Mesendoderm (in vitro differentiated cells): ENCODE data around the gene TOMM5.

ENCODE experiments used
- DNase-seq: peaks from one replicate; pipeline ENCODE4 v3.0.0; 2013
- H2AK5ac ChIP-seq: 2 replicates; pipeline ENCODE4 v1.6.1; 2013; ENCODE audit warnings: low read length, inconsistent platforms
- H2BK120ac ChIP-seq: 2 replicates; pipeline ENCODE4 v1.6.1; 2013; ENCODE audit warnings: low read depth, mild to moderate bottlenecking, low read length, moderate library complexity, mixed read lengths
- H2BK15ac ChIP-seq: replicated peaks from 2 replicates; pipeline ENCODE4 v1.6.1; 2013; ENCODE audit warnings: low read depth, mild to moderate bottlenecking, moderate library complexity
- H2BK5ac ChIP-seq: 2 replicates; pipeline ENCODE4 v1.6.1; 2013; ENCODE audit warnings: low read length, inconsistent platforms
- H3K18ac ChIP-seq: 2 replicates; pipeline ENCODE4 v1.6.1; 2013; ENCODE audit warnings: mild to moderate bottlenecking, low read length, mixed read lengths
- H3K23ac ChIP-seq: one replicate; pipeline ENCODE4 v1.6.1; 2013; ENCODE audit warnings: low read length
- H3K27ac ChIP-seq: 2 replicates; pipeline ENCODE4 v1.5.1; 2013; ENCODE audit warnings: low read depth, mild to moderate bottlenecking, inconsistent platforms, low read length, moderate library complexity
- H3K27me3 ChIP-seq: 2 replicates; pipeline ENCODE4 v1.6.1; 2013; ENCODE audit warnings: low read length, control low read depth, mild to moderate bottlenecking, inconsistent platforms; ENCODE audit not compliant: insufficient read depth, poor library complexity
- H3K36me3 ChIP-seq: 2 replicates; pipeline ENCODE4 v1.6.1; 2013; ENCODE audit warnings: low read length, inconsistent platforms; ENCODE audit not compliant: control insufficient read depth, insufficient read depth
- H3K4ac ChIP-seq: one replicate; pipeline ENCODE4 v1.6.1; 2013; ENCODE audit warnings: low read depth, mild to moderate bottlenecking, low read length, moderate library complexity
- H3K4me1 ChIP-seq: 2 replicates; pipeline ENCODE4 v1.6.1; 2013; ENCODE audit warnings: low read depth, low read length, inconsistent platforms; ENCODE audit not compliant: control insufficient read depth
- H3K4me2 ChIP-seq: 2 replicates; pipeline ENCODE4 v1.6.1; 2013; ENCODE audit warnings: low read length
- H3K4me3 ChIP-seq: 2 replicates; pipeline ENCODE4 v1.5.1; 2013; ENCODE audit warnings: mild to moderate bottlenecking, low read length
- H3K56ac ChIP-seq: one replicate; pipeline ENCODE4 v1.6.1; 2013; ENCODE audit warnings: low read length
- H3K79me1 ChIP-seq: 2 replicates; pipeline ENCODE4 v1.6.1; 2013; ENCODE audit warnings: low read length, inconsistent platforms
- H3K79me2 ChIP-seq: 2 replicates; pipeline ENCODE4 v1.6.1; 2013; ENCODE audit warnings: mild to moderate bottlenecking, low read length; ENCODE audit not compliant: control insufficient read depth, insufficient read depth
- H3K9ac ChIP-seq: 2 replicates; pipeline ENCODE4 v1.6.1; 2013; ENCODE audit warnings: low read length, inconsistent platforms
- H4K5ac ChIP-seq: one replicate; pipeline ENCODE4 v1.6.1; 2013; ENCODE audit warnings: low read length
- H4K8ac ChIP-seq: one replicate; pipeline ENCODE4 v1.6.1; 2013; ENCODE audit warnings: low read depth, mild to moderate bottlenecking, control low read depth, low read length, moderate library complexity
- whole genome bisulfite sequencing: extraction: QIAGEN DNeasy Blood & Tissue Kit; methylation state at CpG from one replicate; pipeline ENCODE4 v1.1.7; 2013; ENCODE audit warnings: low lambda C conversion rate, missing lambda C conversion rate; ENCODE audit not compliant: insufficient coverage; ENCODE audit errors: extremely low coverage; 5-methylcytosine and 5-hydroxymethylcytosine counted together

The TOMM5 gene

DNA sequence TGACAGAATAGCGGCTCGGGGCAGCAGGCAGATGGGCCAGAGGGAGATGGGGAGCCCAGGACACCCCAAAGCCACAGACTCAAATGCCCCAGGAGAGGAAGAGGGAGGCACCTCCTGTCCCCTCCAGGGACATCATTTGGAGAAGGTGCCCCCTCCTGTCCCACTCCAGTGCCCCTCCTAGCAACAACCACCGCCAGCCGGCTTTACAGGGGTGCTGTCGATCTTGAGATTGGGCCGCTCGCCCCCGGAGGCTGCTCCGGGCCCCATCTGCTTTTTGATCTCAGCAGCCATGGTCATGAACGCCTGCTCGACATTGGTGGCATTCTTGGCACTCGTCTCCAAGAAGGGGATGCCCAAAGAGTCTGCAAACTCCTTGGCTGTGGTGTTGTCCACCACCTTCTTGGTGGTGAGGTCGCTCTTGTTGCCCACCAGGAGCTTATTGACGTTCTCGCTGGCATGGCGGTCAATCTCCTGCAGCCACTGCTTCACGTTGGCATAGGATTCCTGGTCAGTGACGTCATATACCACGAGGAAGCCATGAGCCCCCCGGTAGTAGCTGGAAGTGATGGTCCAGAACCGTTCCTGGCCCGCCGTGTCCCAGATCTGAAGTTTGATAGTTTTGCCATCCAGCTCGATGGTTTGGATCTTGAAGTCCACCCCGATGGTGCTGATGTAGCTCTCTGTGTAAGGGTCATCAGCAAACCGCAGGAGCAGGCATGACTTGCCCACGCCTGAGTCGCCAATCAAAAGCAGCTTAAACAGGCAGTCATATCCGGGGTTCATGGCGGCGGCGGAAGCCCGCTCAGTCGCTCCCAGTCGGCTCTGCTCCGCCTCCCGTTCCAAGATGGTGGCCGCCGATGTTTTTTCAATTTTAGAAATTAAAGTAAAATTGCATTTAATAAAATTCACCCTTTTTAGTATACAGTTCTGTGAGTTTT lies 44.4 kb upstream of the TOMM5 start:
- no peak overlapping the region for H3K4me3 ChIP-seq
- no peaks in the 10 kb centered on the region for H3K79me2 ChIP-seq
- no CpG with 5 or more reads among the region's 39 CpGs for WGBS
- no peak overlapping the region for H2BK120ac ChIP-seq
- no peak overlapping the region for H2BK15ac ChIP-seq
- no peaks in the 10 kb centered on the region for H3K79me1 ChIP-seq
- no peaks in the 10 kb centered on the region for H3K4me1 ChIP-seq
- no peak overlapping the region for H2BK5ac ChIP-seq
- no peak overlapping the region for H3K9ac ChIP-seq
- H3K56ac ChIP-seq, result no peak overlapping the region
- H2AK5ac ChIP-seq, result no peak overlapping the region
- H3K27me3 ChIP-seq, result no peaks in the 10 kb centered on the region
- no peak overlapping the region for H3K23ac ChIP-seq
- H3K4ac ChIP-seq, result no peak overlapping the region
- no peak overlapping the region for H4K8ac ChIP-seq
- H4K5ac ChIP-seq, result no peak overlapping the region
- no peak overlapping the region for H3K18ac ChIP-seq
- DNase-seq, result no peak
- no peaks in the 10 kb centered on the region for H3K36me3 ChIP-seq
- H3K27ac ChIP-seq, result no peak overlapping the region
- H3K4me2 ChIP-seq, result no peak overlapping the region

- no peak overlapping the region for H3K4me3 ChIP-seq
- no peak overlapping the region for H2AK5ac ChIP-seq
- no peak overlapping the region for H3K23ac ChIP-seq
- H4K5ac ChIP-seq, result no peak overlapping the region
- WGBS, result no CpG with 5 or more reads among the region's 16 CpGs
- no peak overlapping the region for H2BK120ac ChIP-seq
- H2BK5ac ChIP-seq, result no peak overlapping the region
- no peak overlapping the region for H4K8ac ChIP-seq
- DNase-seq, result no peak
- no peak overlapping the region for H3K9ac ChIP-seq
- H3K18ac ChIP-seq, result no peak overlapping the region
- H3K27ac ChIP-seq, result no peak overlapping the region
- no peaks in the 10 kb centered on the region for H3K79me2 ChIP-seq
- H3K4ac ChIP-seq, result no peak overlapping the region
- no peaks in the 10 kb centered on the region for H3K4me1 ChIP-seq
- H3K56ac ChIP-seq, result no peak overlapping the region
- no peaks in the 10 kb centered on the region for H3K79me1 ChIP-seq
- H3K27me3 ChIP-seq, result no peaks in the 10 kb centered on the region
- H3K36me3 ChIP-seq, result no peaks in the 10 kb centered on the region
- H2BK15ac ChIP-seq, result no peak overlapping the region
- no peak overlapping the region for H3K4me2 ChIP-seq
These were observed 43.4 kb upstream of the TOMM5 start for GRCh38 chr9:37635808-37636207.

- no peaks in the 10 kb centered on the region for H3K36me3 ChIP-seq
- no peak overlapping the region for H3K4me2 ChIP-seq
- no peak overlapping the region for H3K27ac ChIP-seq
- no peaks in the 10 kb centered on the region for H3K4me1 ChIP-seq
- no CpG with 5 or more reads among the region's 4 CpGs for WGBS
- no peak overlapping the region for H3K23ac ChIP-seq
- DNase-seq, result no peak
- H3K18ac ChIP-seq, result no peak overlapping the region
- no peak overlapping the region for H4K8ac ChIP-seq
- H3K79me2 ChIP-seq, result no peaks in the 10 kb centered on the region
- no peak overlapping the region for H2AK5ac ChIP-seq
- no peak overlapping the region for H2BK15ac ChIP-seq
- H3K4me3 ChIP-seq, result no peak overlapping the region
- no peak overlapping the region for H3K9ac ChIP-seq
- H3K79me1 ChIP-seq, result no peaks in the 10 kb centered on the region
- no peak overlapping the region for H3K4ac ChIP-seq
- H4K5ac ChIP-seq, result no peak overlapping the region
- H2BK120ac ChIP-seq, result no peak overlapping the region
- no peaks in the 10 kb centered on the region for H3K27me3 ChIP-seq
- no peak overlapping the region for H3K56ac ChIP-seq
- no peak overlapping the region for H2BK5ac ChIP-seq
These were observed 40.1 kb upstream of the TOMM5 start for GRCh38 chr9:37632479-37632878.

- Histone ChIP-seq H3K27ac (no peak overlapping the region), H2BK5ac (no peak overlapping the region), H3K23ac (no peak overlapping the region), H3K4ac (no peak overlapping the region), H3K4me3 (no peak overlapping the region), H3K9ac (no peak overlapping the region), H2AK5ac (no peak overlapping the region), H2BK15ac (no peak overlapping the region), H3K27me3 (no peaks in the 10 kb centered on the region), H3K4me2 (no peak overlapping the region), H3K18ac (no peak overlapping the region), H3K4me1 (no peaks in the 10 kb centered on the region), H4K8ac (no peak overlapping the region), H3K79me1 (no peaks in the 10 kb centered on the region), H4K5ac (no peak overlapping the region), H3K36me3 (no peaks in the 10 kb centered on the region), H2BK120ac (no peak overlapping the region), H3K79me2 (no peaks in the 10 kb centered on the region), H3K56ac (no peak overlapping the region)
- no CpG with 5 or more reads among the region's 5 CpGs for WGBS
- DNase-seq, result no peak
These were observed 34.4 kb upstream of the TOMM5 start for GRCh38 chr9:37626708-37627292.

DNA sequence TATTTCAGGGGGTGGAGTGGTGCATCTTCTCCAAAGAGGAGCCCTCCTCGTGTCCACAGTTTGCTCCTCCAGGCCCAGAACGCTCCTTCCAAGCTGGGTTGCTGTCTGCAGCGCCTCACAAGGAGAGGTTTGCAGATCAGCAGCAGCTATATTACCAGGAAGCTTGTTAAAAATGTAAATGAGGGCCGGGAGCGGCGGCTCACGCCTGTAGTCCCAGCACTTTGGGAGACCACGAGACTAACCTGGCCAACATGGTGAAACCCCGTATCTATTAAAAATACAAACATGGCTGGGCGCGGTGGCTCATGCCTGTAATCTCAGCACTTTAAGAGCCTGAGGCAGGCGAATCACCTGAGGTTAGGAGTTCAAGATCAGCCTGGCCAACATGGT lies 33.4 kb upstream of the TOMM5 start:
- Histone ChIP-seq H4K8ac (no peak overlapping the region), H2AK5ac (no peak overlapping the region), H2BK5ac (no peak overlapping the region), H3K56ac (no peak overlapping the region), H3K79me2 (no peaks in the 10 kb centered on the region), H3K79me1 (no peaks in the 10 kb centered on the region), H3K27ac (no peak overlapping the region), H3K4me1 (no peaks in the 10 kb centered on the region), H3K18ac (no peak overlapping the region), H3K4me3 (no peak overlapping the region), H3K36me3 (no peaks in the 10 kb centered on the region), H4K5ac (no peak overlapping the region), H3K9ac (no peak overlapping the region), H2BK15ac (no peak overlapping the region), H3K4ac (no peak overlapping the region), H2BK120ac (no peak overlapping the region), H3K23ac (no peak overlapping the region), H3K4me2 (no peak overlapping the region), H3K27me3 (no peaks in the 10 kb centered on the region)
- no peak for DNase-seq
- no CpG with 5 or more reads among the region's 12 CpGs for WGBS
